Prostate gland (tissue), 2 donors: Measurements from ENCODE around the gene CCR5.

Experiments
- CTCF ChIP-seq, 4 experiments: fragments of 200-600 bp in 2 of 4; fragments of 450-650 bp in 2 of 4; sonication (generic) in 2 of 4; IDR thresholded peaks; 1 replicate in 3 of 4; 2 replicates in 1 of 4; pipeline ENCODE4 v1.5.1; 2016 to 2019; ENCODE audit warnings: antibody characterized with exemption in 4 of 4, mild to moderate bottlenecking in 2 of 4, moderate library complexity in 2 of 4
- POLR2A ChIP-seq: fragments of 450-650 bp; IDR thresholded peaks from one replicate; pipeline ENCODE4 v1.6.1; 2016; ENCODE audit warnings: antibody characterized with exemption, mild to moderate bottlenecking

- TF ChIP-seq POLR2A (no peak), CTCF (IDR thresholded peaks at IDR 0.05) (no peak)
Measured at GRCh38 chr3:46361408-46362283, 9.1 kb upstream of the CCR5 start.
